ENCODE measurements around the gene TPM4.

Gene TPM4

DNA sequence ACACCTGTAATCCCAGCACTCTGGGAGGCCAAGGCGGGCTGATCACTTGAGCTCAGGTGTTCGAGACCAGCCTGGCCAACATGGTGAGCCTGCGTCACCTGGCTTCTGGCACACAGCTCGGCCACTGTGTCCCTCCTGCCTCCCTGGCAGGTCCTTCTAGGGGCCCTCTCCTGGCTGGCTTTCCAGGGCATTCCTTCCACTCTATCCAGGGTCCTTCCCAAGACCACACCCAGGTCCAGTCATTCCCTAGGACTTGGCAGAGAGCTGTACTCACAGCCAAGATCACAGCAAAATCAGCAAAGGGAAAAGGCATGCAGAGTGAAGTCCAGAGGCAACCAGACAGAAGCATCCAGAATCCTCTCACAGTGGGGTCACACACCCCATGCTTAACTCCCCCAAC is 57.5 kb downstream of the TPM4 start:
- no peak overlapping the region for H3K27ac ChIP-seq (ENCODE audit: low read depth, low read length)
- no peaks in the 10 kb centered on the region for H3K27me3 ChIP-seq (ENCODE audit: control insufficient read depth, insufficient read depth, low read length)
- no peaks in the 10 kb centered on the region for H3K4me1 ChIP-seq (ENCODE audit: control insufficient read depth, insufficient read depth, low read length)
- H3K36me3 ChIP-seq (ENCODE audit: control insufficient read depth, insufficient read depth, low read length): peaks cover 40% of the 10 kb centered on the region
- H3K4me3 ChIP-seq (ENCODE audit: low read length): no peak overlapping the region
- H3K9ac ChIP-seq (ENCODE audit: low read length): no peak overlapping the region

DNA sequence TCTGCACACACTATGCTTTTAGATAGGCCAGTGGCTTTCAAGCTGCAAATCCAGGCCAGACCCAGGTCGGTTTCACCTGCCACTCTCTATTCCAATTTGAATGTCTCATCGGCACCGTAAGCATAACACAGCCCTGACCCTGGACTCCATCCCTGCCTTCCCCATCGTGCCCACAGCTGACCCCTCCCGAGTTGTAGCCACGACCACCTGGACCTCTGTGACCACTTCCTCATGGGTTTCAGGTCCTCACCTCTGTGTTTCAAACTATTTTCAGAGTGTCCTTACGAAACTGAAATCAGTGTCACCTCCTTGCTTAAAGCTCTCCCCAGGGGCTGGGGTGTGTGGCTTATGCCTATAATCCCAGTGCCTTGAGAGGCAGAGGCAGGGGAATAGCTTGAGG is 58.2 kb downstream of the TPM4 start:
- Histone ChIP-seq H3K36me3 (ENCODE audit: control insufficient read depth, insufficient read depth, low read length) (peaks cover 34% of the 10 kb centered on the region), H3K27me3 (ENCODE audit: control insufficient read depth, insufficient read depth, low read length) (no peaks in the 10 kb centered on the region), H3K4me3 (ENCODE audit: low read length) (no peak overlapping the region), H3K27ac (ENCODE audit: low read depth, low read length) (no peak overlapping the region), H3K4me1 (ENCODE audit: control insufficient read depth, insufficient read depth, low read length) (no peaks in the 10 kb centered on the region), H3K9ac (ENCODE audit: low read length) (no peak overlapping the region)

GRCh38 chr19:16135430-16136127 is 59.3 kb downstream of the TPM4 start:
- peaks cover 26% of the 10 kb centered on the region for H3K36me3 ChIP-seq (ENCODE audit: control insufficient read depth, insufficient read depth, low read length)
- H3K4me3 ChIP-seq (ENCODE audit: low read length): no peak overlapping the region
- H3K27me3 ChIP-seq (ENCODE audit: control insufficient read depth, insufficient read depth, low read length): no peaks in the 10 kb centered on the region
- H3K9ac ChIP-seq (ENCODE audit: low read length): no peak overlapping the region
- no peaks in the 10 kb centered on the region for H3K4me1 ChIP-seq (ENCODE audit: control insufficient read depth, insufficient read depth, low read length)
- H3K27ac ChIP-seq (ENCODE audit: low read depth, low read length): no peak overlapping the region

- no peak overlapping the region for H3K4me3 ChIP-seq (ENCODE audit: low read length)
- no peak overlapping the region for H3K9ac ChIP-seq (ENCODE audit: low read length)
- peaks cover 25% of the 10 kb centered on the region for H3K36me3 ChIP-seq (ENCODE audit: control insufficient read depth, insufficient read depth, low read length)
- H3K4me1 ChIP-seq (ENCODE audit: control insufficient read depth, insufficient read depth, low read length): no peaks in the 10 kb centered on the region
- no peaks in the 10 kb centered on the region for H3K27me3 ChIP-seq (ENCODE audit: control insufficient read depth, insufficient read depth, low read length)
- H3K27ac ChIP-seq (ENCODE audit: low read depth, low read length): no peak overlapping the region
These were observed 60.1 kb downstream of the TPM4 start for GRCh38 chr19:16136185-16136999.

DNA sequence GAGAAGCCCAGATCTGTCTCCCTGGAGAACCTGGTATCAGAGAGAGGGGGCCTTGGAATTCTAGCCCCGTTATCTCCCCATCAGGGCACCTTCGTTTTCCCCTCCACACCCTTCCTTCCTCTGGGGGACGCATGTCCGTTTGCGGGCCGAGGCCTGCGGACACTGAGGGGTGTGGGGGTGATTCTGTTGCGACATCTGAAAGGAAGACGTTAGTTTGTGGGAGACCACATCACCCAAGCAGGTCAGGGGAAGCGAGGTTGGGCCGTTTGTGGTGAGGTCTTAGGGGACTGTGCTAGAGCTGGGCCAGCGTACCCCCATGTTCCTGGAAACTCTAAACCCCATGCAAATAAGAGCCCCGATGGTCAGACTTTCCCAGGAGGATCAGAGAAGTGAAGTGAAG is 63.5 kb downstream of the TPM4 start:
- Histone ChIP-seq H3K27me3 (ENCODE audit: control insufficient read depth, insufficient read depth, low read length) (no peaks in the 10 kb centered on the region), H3K4me1 (ENCODE audit: control insufficient read depth, insufficient read depth, low read length) (no peaks in the 10 kb centered on the region), H3K9ac (ENCODE audit: low read length) (no peak overlapping the region), H3K4me3 (ENCODE audit: low read length) (no peak overlapping the region), H3K36me3 (ENCODE audit: control insufficient read depth, insufficient read depth, low read length) (no peaks in the 10 kb centered on the region), H3K27ac (ENCODE audit: low read depth, low read length) (no peak overlapping the region)

DNA sequence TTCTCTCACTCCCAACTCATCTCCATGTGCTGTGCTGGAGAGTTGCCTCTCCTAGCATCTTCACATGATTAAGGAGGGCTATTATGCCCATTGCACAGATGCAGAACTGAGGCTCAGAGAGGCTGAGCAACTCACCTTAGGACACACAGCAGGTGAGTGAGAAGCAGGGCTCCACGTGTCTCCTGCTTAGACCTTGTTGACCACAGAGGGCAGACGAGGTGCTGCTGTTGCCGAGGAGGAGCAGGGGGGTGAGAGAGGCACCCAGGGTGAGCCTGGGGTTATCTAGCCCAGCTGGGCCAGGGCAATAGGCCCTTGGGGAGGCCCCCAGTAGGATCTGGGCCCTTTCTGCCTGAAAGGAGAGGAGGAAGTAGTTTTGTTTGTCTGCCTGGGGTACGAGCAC is 64.7 kb downstream of the TPM4 start:
- Histone ChIP-seq H3K4me3 (ENCODE audit: low read length) (no peak overlapping the region), H3K9ac (ENCODE audit: low read length) (no peak overlapping the region), H3K4me1 (ENCODE audit: control insufficient read depth, insufficient read depth, low read length) (no peaks in the 10 kb centered on the region), H3K27ac (ENCODE audit: low read depth, low read length) (no peak overlapping the region), H3K36me3 (ENCODE audit: control insufficient read depth, insufficient read depth, low read length) (no peaks in the 10 kb centered on the region), H3K27me3 (ENCODE audit: control insufficient read depth, insufficient read depth, low read length) (no peaks in the 10 kb centered on the region)

- Histone ChIP-seq H3K9ac (ENCODE audit: low read length) (no peak overlapping the region), H3K27ac (ENCODE audit: low read depth, low read length) (no peak overlapping the region), H3K4me1 (ENCODE audit: control insufficient read depth, insufficient read depth, low read length) (no peaks in the 10 kb centered on the region), H3K27me3 (ENCODE audit: control insufficient read depth, insufficient read depth, low read length) (no peaks in the 10 kb centered on the region), H3K36me3 (ENCODE audit: control insufficient read depth, insufficient read depth, low read length) (no peaks in the 10 kb centered on the region), H3K4me3 (ENCODE audit: low read length) (no peak overlapping the region)
These were observed 65.8 kb downstream of the TPM4 start for GRCh38 chr19:16142032-16142580.

- H3K27ac ChIP-seq (ENCODE audit: low read depth, low read length): no peak within 1 kb of the TSS
- H3K27me3 ChIP-seq (ENCODE audit: control insufficient read depth, insufficient read depth, low read length): no peaks in the 10 kb centered on the region
- H3K4me3 ChIP-seq (ENCODE audit: low read length): peak within 1 kb of the TSS; percentile 60
- no peaks in the 10 kb centered on the region for H3K36me3 ChIP-seq (ENCODE audit: control insufficient read depth, insufficient read depth, low read length)
- H3K9ac ChIP-seq (ENCODE audit: low read length): peak within 1 kb of the TSS; percentile 30
- H3K4me1 ChIP-seq (ENCODE audit: control insufficient read depth, insufficient read depth, low read length): no peaks in the 10 kb centered on the region
These were observed 67.3 kb downstream of the TPM4 start, which contains the start of gene HSH2D for GRCh38 chr19:16143399-16144215. HSH2D (plus strand) TSS chr19:16143685; CDS start chr19:16148751, 5,066 bp downstream.

GRCh38 chr19:16144216-16144581 is 67.9 kb downstream of the TPM4 start:
- no peak overlapping the region for H3K27ac ChIP-seq (ENCODE audit: low read depth, low read length)
- no peaks in the 10 kb centered on the region for H3K27me3 ChIP-seq (ENCODE audit: control insufficient read depth, insufficient read depth, low read length)
- H3K9ac ChIP-seq (ENCODE audit: low read length): peak overlapping the region; percentile 3
- no peaks in the 10 kb centered on the region for H3K4me1 ChIP-seq (ENCODE audit: control insufficient read depth, insufficient read depth, low read length)
- H3K36me3 ChIP-seq (ENCODE audit: control insufficient read depth, insufficient read depth, low read length): no peaks in the 10 kb centered on the region
- H3K4me3 ChIP-seq (ENCODE audit: low read length): peak overlapping the region; percentile 60

GRCh38 chr19:16146112-16146511 is 69.8 kb downstream of the TPM4 start:
- H3K4me1 ChIP-seq (ENCODE audit: control insufficient read depth, insufficient read depth, low read length): no peaks in the 10 kb centered on the region
- H3K9ac ChIP-seq (ENCODE audit: low read length): no peak overlapping the region
- no peak overlapping the region for H3K4me3 ChIP-seq (ENCODE audit: low read length)
- H3K27me3 ChIP-seq (ENCODE audit: control insufficient read depth, insufficient read depth, low read length): no peaks in the 10 kb centered on the region
- H3K36me3 ChIP-seq (ENCODE audit: control insufficient read depth, insufficient read depth, low read length): no peaks in the 10 kb centered on the region
- H3K27ac ChIP-seq (ENCODE audit: low read depth, low read length): no peak overlapping the region

GRCh38 chr19:16148443-16149229 is 72.3 kb downstream of the TPM4 start:
- Histone ChIP-seq H3K9ac (ENCODE audit: low read length) (no peak overlapping the region), H3K27me3 (ENCODE audit: control insufficient read depth, insufficient read depth, low read length) (no peaks in the 10 kb centered on the region), H3K27ac (ENCODE audit: low read depth, low read length) (no peak overlapping the region), H3K4me1 (ENCODE audit: control insufficient read depth, insufficient read depth, low read length) (no peaks in the 10 kb centered on the region), H3K36me3 (ENCODE audit: control insufficient read depth, insufficient read depth, low read length) (no peaks in the 10 kb centered on the region), H3K4me3 (ENCODE audit: low read length) (no peak overlapping the region)
